IPS-15b (cell line): ENCODE data around the gene PPP4R2.

Source experiments
- H3K27me3 ChIP-seq: one replicate; pipeline ENCODE4 v1.6.1; 2013; ENCODE audit warnings: low read length; ENCODE audit not compliant: control insufficient read depth, insufficient read depth
- H3K36me3 ChIP-seq: one replicate; pipeline ENCODE4 v1.6.1; 2013; ENCODE audit warnings: low read length; ENCODE audit not compliant: control insufficient read depth, insufficient read depth
- H3K4me1 ChIP-seq: one replicate; pipeline ENCODE4 v1.6.1; 2013; ENCODE audit warnings: mild to moderate bottlenecking, low read length; ENCODE audit not compliant: control insufficient read depth, insufficient read depth
- H3K4me3 ChIP-seq: one replicate; pipeline ENCODE4 v1.5.1; 2013; ENCODE audit warnings: low read depth, low read length
- H3K9ac ChIP-seq: one replicate; pipeline ENCODE4 v1.6.1; 2013; ENCODE audit warnings: low read depth, mild to moderate bottlenecking, low read length
- H3K9me3 ChIP-seq: one replicate; pipeline ENCODE4 v1.6.1; 2013; ENCODE audit warnings: mild to moderate bottlenecking, low read length; ENCODE audit not compliant: control insufficient read depth, insufficient read depth

Gene PPP4R2

GRCh38 chr3:73009008-73009407 is 12.4 kb downstream of the PPP4R2 start:
- Histone ChIP-seq H3K4me3 (no peak overlapping the region), H3K9ac (no peak overlapping the region), H3K36me3 (no peaks in the 10 kb centered on the region), H3K27me3 (no peaks in the 10 kb centered on the region), H3K4me1 (peaks cover 2% of the 10 kb centered on the region), H3K9me3 (no peaks in the 10 kb centered on the region)

GRCh38 chr3:73009750-73010149 is 13.1 kb downstream of the PPP4R2 start:
- H3K36me3 ChIP-seq: no peaks in the 10 kb centered on the region
- H3K9ac ChIP-seq: no peak overlapping the region
- no peak overlapping the region for H3K4me3 ChIP-seq
- H3K9me3 ChIP-seq: no peaks in the 10 kb centered on the region
- H3K4me1 ChIP-seq: peaks cover 2% of the 10 kb centered on the region
- H3K27me3 ChIP-seq: no peaks in the 10 kb centered on the region

GRCh38 chr3:73010158-73010557 is 13.5 kb downstream of the PPP4R2 start:
- no peaks in the 10 kb centered on the region for H3K9me3 ChIP-seq
- H3K4me3 ChIP-seq: no peak overlapping the region
- no peak overlapping the region for H3K9ac ChIP-seq
- H3K4me1 ChIP-seq: peaks cover 2% of the 10 kb centered on the region
- no peaks in the 10 kb centered on the region for H3K27me3 ChIP-seq
- H3K36me3 ChIP-seq: no peaks in the 10 kb centered on the region

- no peaks in the 10 kb centered on the region for H3K27me3 ChIP-seq
- H3K36me3 ChIP-seq: no peaks in the 10 kb centered on the region
- no peaks in the 10 kb centered on the region for H3K9me3 ChIP-seq
- peaks cover 3% of the 10 kb centered on the region for H3K4me1 ChIP-seq
- no peak overlapping the region for H3K4me3 ChIP-seq
- no peak overlapping the region for H3K9ac ChIP-seq
Observed at GRCh38 chr3:73018298-73018697, 21.7 kb downstream of the PPP4R2 start.

GRCh38 chr3:73018790-73019441 is 22.3 kb downstream of the PPP4R2 start:
- H3K9me3 ChIP-seq: no peaks in the 10 kb centered on the region
- peaks cover 7% of the 10 kb centered on the region for H3K4me1 ChIP-seq
- no peak overlapping the region for H3K9ac ChIP-seq
- no peaks in the 10 kb centered on the region for H3K27me3 ChIP-seq
- no peaks in the 10 kb centered on the region for H3K36me3 ChIP-seq
- no peak overlapping the region for H3K4me3 ChIP-seq

- Histone ChIP-seq H3K9ac (no peak overlapping the region), H3K9me3 (no peaks in the 10 kb centered on the region), H3K4me1 (peaks cover 13% of the 10 kb centered on the region), H3K36me3 (no peaks in the 10 kb centered on the region), H3K4me3 (no peak overlapping the region), H3K27me3 (no peaks in the 10 kb centered on the region)
Observed at GRCh38 chr3:73021301-73021835, 24.8 kb downstream of the PPP4R2 start.

GRCh38 chr3:73024836-73025235 is 28.2 kb downstream of the PPP4R2 start:
- H3K4me1 ChIP-seq: peaks cover 12% of the 10 kb centered on the region
- H3K9ac ChIP-seq: no peak overlapping the region
- no peaks in the 10 kb centered on the region for H3K36me3 ChIP-seq
- no peaks in the 10 kb centered on the region for H3K9me3 ChIP-seq
- no peaks in the 10 kb centered on the region for H3K27me3 ChIP-seq
- no peak overlapping the region for H3K4me3 ChIP-seq

GRCh38 chr3:73026111-73026759 is 29.6 kb downstream of the PPP4R2 start:
- Histone ChIP-seq H3K9ac (no peak overlapping the region), H3K4me3 (no peak overlapping the region), H3K27me3 (no peaks in the 10 kb centered on the region), H3K36me3 (no peaks in the 10 kb centered on the region), H3K4me1 (peaks cover 10% of the 10 kb centered on the region), H3K9me3 (no peaks in the 10 kb centered on the region)

GRCh38 chr3:73026760-73027113 is 30.1 kb downstream of the PPP4R2 start:
- peaks cover 12% of the 10 kb centered on the region for H3K4me1 ChIP-seq
- H3K9ac ChIP-seq: no peak overlapping the region
- no peaks in the 10 kb centered on the region for H3K9me3 ChIP-seq
- no peaks in the 10 kb centered on the region for H3K36me3 ChIP-seq
- H3K4me3 ChIP-seq: no peak overlapping the region
- H3K27me3 ChIP-seq: no peaks in the 10 kb centered on the region

- Histone ChIP-seq H3K27me3 (no peaks in the 10 kb centered on the region), H3K9me3 (no peaks in the 10 kb centered on the region), H3K4me3 (no peak overlapping the region), H3K9ac (no peak overlapping the region), H3K4me1 (peaks cover 10% of the 10 kb centered on the region), H3K36me3 (no peaks in the 10 kb centered on the region)
Observed at GRCh38 chr3:73028803-73029202, 32.2 kb downstream of the PPP4R2 start.

GRCh38 chr3:73029321-73029796 is 32.7 kb downstream of the PPP4R2 start:
- H3K27me3 ChIP-seq: no peaks in the 10 kb centered on the region
- H3K36me3 ChIP-seq: no peaks in the 10 kb centered on the region
- no peak overlapping the region for H3K4me3 ChIP-seq
- no peak overlapping the region for H3K9ac ChIP-seq
- no peaks in the 10 kb centered on the region for H3K9me3 ChIP-seq
- H3K4me1 ChIP-seq: peaks cover 10% of the 10 kb centered on the region

- no peak overlapping the region for H3K4me3 ChIP-seq
- H3K36me3 ChIP-seq: no peaks in the 10 kb centered on the region
- peaks cover 3% of the 10 kb centered on the region for H3K4me1 ChIP-seq
- H3K9ac ChIP-seq: no peak overlapping the region
- H3K9me3 ChIP-seq: no peaks in the 10 kb centered on the region
- H3K27me3 ChIP-seq: no peaks in the 10 kb centered on the region
Observed at GRCh38 chr3:73030073-73030597, 33.5 kb downstream of the PPP4R2 start.
